ENCODE data around the gene RAP1GAP. TPM values are rescaled to one million over a fixed set of nuclear protein-coding genes. Genes with fewer than 3 reads are reported as not detected.
"Not testable (repeated sequence)": the region's sequence is repeated elsewhere in the genome, so short reads cannot be mapped to it uniquely, and the experiment has no call there.

RAP1GAP gene
- total RNA-seq, 2 donors from 2014 or later: 46.5 to 104 TPM

GRCh38 chr1:21634806-21635535, 34.2 kb downstream of the RAP1GAP start:
- no peaks in the 10 kb centered on the region for H3K36me3 ChIP-seq (replicated peaks in 1 of 2; ENCODE audit: insufficient read depth in 1 of 2, low read depth in 2 of 2)
- ATAC-seq (no peak), DNase-seq (no peak)
- H3K4me3 ChIP-seq: no peak overlapping the region
- WGBS, 2 donors: 65% methylated on average over 8 to 12 of the region's 12 CpGs
- H3K27me3 ChIP-seq: no peaks in the 10 kb centered on the region
- H3K9me3 ChIP-seq: no peaks in the 10 kb centered on the region
- peaks cover 82% of the 10 kb centered on the region for H3K4me1 ChIP-seq
- intact Hi-C loops (cut with DNase I): no loop called here
- no peak for TF ChIP-seq POLR2A (IDR thresholded peaks at IDR 0.05)
- TF ChIP-seq CTCF (IDR thresholded peaks at IDR 0.05): no peak
- peak overlapping the region; percentile 79 to 96 (median 86) for H3K27ac ChIP-seq

- DNase-seq (peak; percentile 68 to 90 (median 85)), ATAC-seq (peak; percentile 50)
- 24 to 33% methylated on average over 11 to 18 of the region's 18 CpGs for WGBS, 2 donors
- Histone ChIP-seq H3K9me3 (no peaks in the 10 kb centered on the region), H3K36me3 (replicated peaks in 1 of 2; ENCODE audit: insufficient read depth in 1 of 2, low read depth in 2 of 2) (no peaks in the 10 kb centered on the region), H3K4me1 (peaks cover 76% of the 10 kb centered on the region), H3K27me3 (no peaks in the 10 kb centered on the region), H3K4me3 (no peak overlapping the region), H3K27ac (peak overlapping the region; percentile 79 to 96 (median 86))
- TF ChIP-seq POLR2A (IDR thresholded peaks at IDR 0.05): peak in 2 of 3 donors; percentile 33 to 37
- TF ChIP-seq CTCF (IDR thresholded peaks at IDR 0.05): no peak
- intact Hi-C loops (cut with DNase I): no loop called here
Measured at GRCh38 chr1:21633992-21634805, 35.0 kb downstream of the RAP1GAP start.

- TF ChIP-seq CTCF (IDR thresholded peaks at IDR 0.05): no peak
- TF ChIP-seq POLR2A (IDR thresholded peaks at IDR 0.05): no peak
- ATAC-seq (peak; percentile 1), DNase-seq (no peak)
- Histone ChIP-seq H3K27ac (peak overlapping the region; percentile 79 to 96 (median 86)), H3K4me3 (no peak overlapping the region), H3K36me3 (replicated peaks in 1 of 2; ENCODE audit: insufficient read depth in 1 of 2, low read depth in 2 of 2) (no peaks in the 10 kb centered on the region), H3K4me1 (peaks cover 66% of the 10 kb centered on the region), H3K9me3 (no peaks in the 10 kb centered on the region), H3K27me3 (no peaks in the 10 kb centered on the region)
- intact Hi-C loops (cut with DNase I): no loop called here
- WGBS, 2 donors: 66 to 72% methylated on average over 7 of the region's 7 CpGs
Measured at GRCh38 chr1:21633141-21633755, 35.9 kb downstream of the RAP1GAP start.

GRCh38 chr1:21631944-21632887, 36.9 kb downstream of the RAP1GAP start:
- Histone ChIP-seq H3K27me3 (no peaks in the 10 kb centered on the region), H3K36me3 (replicated peaks in 1 of 2; ENCODE audit: insufficient read depth in 1 of 2, low read depth in 2 of 2) (no peaks in the 10 kb centered on the region), H3K4me3 (no peak overlapping the region), H3K4me1 (peaks cover 56% of the 10 kb centered on the region), H3K27ac (peak overlapping the region; percentile 79 to 96 (median 86)), H3K9me3 (no peaks in the 10 kb centered on the region)
- DNase-seq (peak; percentile 45 to 68 (median 65)), ATAC-seq (peak; percentile 41)
- WGBS, 2 donors: 26 to 27% methylated on average over 14 to 19 of the region's 19 CpGs
- no peak for TF ChIP-seq CTCF (IDR thresholded peaks at IDR 0.05)
- no peak for TF ChIP-seq POLR2A (IDR thresholded peaks at IDR 0.05)
- intact Hi-C loops (cut with DNase I): no loop called here

- peak overlapping the region; percentile 79 to 96 (median 86) for H3K27ac ChIP-seq
- H3K4me1 ChIP-seq: peaks cover 54% of the 10 kb centered on the region
- H3K36me3 ChIP-seq (replicated peaks in 1 of 2; ENCODE audit: insufficient read depth in 1 of 2, low read depth in 2 of 2); H3K4me3 ChIP-seq; DNase-seq; ATAC-seq; H3K27me3 ChIP-seq; H3K9me3 ChIP-seq; intact Hi-C loops (cut with DNase I): not testable (repeated sequence)
- 73 to 77% methylated on average over 8 of the region's 8 CpGs for WGBS, 2 donors
Measured at GRCh38 chr1:21631590-21631943, 37.6 kb downstream of the RAP1GAP start.
